Stimulated activated naive B cell treated with anti-CD40 and anti-IgM and Interleukin-4, amounts not matched to agents 10 μg/mL and 1 μg/mL and 100 μg/mL, for 72 hours (primary cell): ENCODE results near the gene CNTNAP5.
"Not testable (repeated sequence)": the region's sequence is repeated elsewhere in the genome, so short reads cannot be mapped to it uniquely, and the experiment has no call there.

Source experiments
- ATAC-seq, 2 donors: fragments of 150-1000 bp; cut with Tn5 transposase; replicated peaks; 2 replicates each; pipeline ENCODE4 v1.10.0; 2021; ENCODE audit warnings: moderate library complexity in 1 of 2
- DNase-seq: peaks from one replicate; pipeline ENCODE4 v3.0.0; 2021
- H3K27ac Mint-ChIP-seq: one replicate; pipeline ENCODE4 v1.8.0; 2022; ENCODE audit warnings: mild to moderate bottlenecking, mixed read lengths
- H3K27me3 Mint-ChIP-seq, 2 donors: one replicate each; pipeline ENCODE4 v1.8.0; 2022; ENCODE audit warnings: mixed read lengths in 2 of 2
- H3K36me3 Mint-ChIP-seq, 2 donors: one replicate each; pipeline ENCODE4 v1.8.0; 2022; ENCODE audit warnings: mixed read lengths in 2 of 2, mild to moderate bottlenecking in 1 of 2
- H3K4me1 Mint-ChIP-seq, 2 donors: one replicate each; pipeline ENCODE4 v1.8.0; 2022; ENCODE audit warnings: mixed read lengths in 2 of 2, mild to moderate bottlenecking in 1 of 2
- H3K4me3 Mint-ChIP-seq, 2 donors: one replicate each; pipeline ENCODE4 v1.8.0; 2022; ENCODE audit warnings: mild to moderate bottlenecking in 2 of 2, mixed read lengths in 2 of 2, moderate library complexity in 1 of 2
- H3K9me3 Mint-ChIP-seq, 2 donors: one replicate each; pipeline ENCODE4 v1.8.0; 2022; ENCODE audit warnings: mixed read lengths in 2 of 2, mild to moderate bottlenecking in 1 of 2

The CNTNAP5 gene

GRCh38 chr2:124319577-124319976 lies 294.5 kb downstream of the CNTNAP5 start:
- DNase-seq (no peak), ATAC-seq (no peak)
- no peaks in the 10 kb centered on the region for H3K27me3 Mint-ChIP-seq
- H3K4me1 Mint-ChIP-seq = no peaks in the 10 kb centered on the region
- H3K27ac Mint-ChIP-seq = no peak overlapping the region
- peaks cover 1 to 13% of the 10 kb centered on the region in 2 donors for H3K9me3 Mint-ChIP-seq
- H3K4me3 Mint-ChIP-seq = no peak overlapping the region
- no peaks in the 10 kb centered on the region for H3K36me3 Mint-ChIP-seq

DNA sequence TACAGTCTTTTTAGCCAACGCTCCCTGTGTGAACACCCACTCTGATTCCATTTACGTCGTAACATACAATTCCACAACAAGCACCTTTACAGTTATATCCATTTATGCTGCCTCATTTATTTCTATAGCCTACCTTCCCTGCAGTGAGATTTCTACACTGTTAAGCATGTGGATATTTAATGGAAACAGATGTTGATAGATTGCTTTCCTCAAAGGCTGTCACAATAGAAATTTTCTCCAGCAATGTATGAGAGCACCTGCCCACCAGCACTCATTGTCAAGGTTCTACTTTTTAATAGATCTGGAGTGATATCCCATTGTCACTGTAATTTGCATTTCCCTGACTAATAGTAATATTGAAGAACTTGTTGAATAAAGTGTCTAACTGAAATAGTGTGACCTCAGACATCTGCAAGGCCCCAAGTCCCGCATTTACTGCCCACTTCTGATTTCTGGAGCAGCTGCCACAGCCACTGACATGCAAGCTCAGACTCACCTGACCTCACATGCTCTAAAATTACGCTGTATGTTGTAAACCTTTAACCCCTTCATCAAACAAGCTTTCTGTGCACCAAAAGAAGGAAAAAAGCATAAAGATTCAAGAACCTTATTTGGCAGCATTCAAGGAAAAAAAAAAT lies 295.1 kb downstream of the CNTNAP5 start:
- DNase-seq (no peak), ATAC-seq (no peak)
- H3K4me1 Mint-ChIP-seq = no peaks in the 10 kb centered on the region
- no peaks in the 10 kb centered on the region for H3K27me3 Mint-ChIP-seq
- no peaks in the 10 kb centered on the region for H3K36me3 Mint-ChIP-seq
- H3K27ac Mint-ChIP-seq = no peak overlapping the region
- no peak overlapping the region for H3K4me3 Mint-ChIP-seq
- H3K9me3 Mint-ChIP-seq = peaks cover 1 to 13% of the 10 kb centered on the region in 2 donors

DNA sequence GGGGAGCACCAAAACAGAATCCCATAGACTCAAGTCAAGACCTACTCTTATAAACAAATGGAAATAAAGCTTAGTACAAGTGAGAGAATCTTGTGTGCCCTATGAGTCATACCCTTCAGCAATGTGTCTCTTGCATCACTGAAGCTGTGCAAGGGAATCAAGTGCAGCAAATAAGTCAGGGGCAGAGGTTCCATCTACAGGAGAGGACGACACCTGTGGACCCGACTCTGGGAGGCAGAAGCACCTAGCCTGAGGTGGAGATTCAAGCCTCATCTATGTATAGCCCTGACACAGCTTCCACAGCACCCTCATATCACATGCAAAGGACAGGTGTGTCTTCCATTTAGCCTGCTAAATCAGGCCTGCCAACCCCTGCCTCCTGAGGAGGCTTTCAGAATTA lies 298.2 kb downstream of the CNTNAP5 start:
- ATAC-seq = no peak
- Mint-ChIP-seq H3K36me3 (no peaks in the 10 kb centered on the region), H3K4me3 (no peak overlapping the region), H3K4me1 (no peaks in the 10 kb centered on the region), H3K27ac (no peak overlapping the region), H3K27me3 (no peaks in the 10 kb centered on the region), H3K9me3 (peaks cover 1 to 14% of the 10 kb centered on the region in 2 donors)
- no peak for DNase-seq

DNA sequence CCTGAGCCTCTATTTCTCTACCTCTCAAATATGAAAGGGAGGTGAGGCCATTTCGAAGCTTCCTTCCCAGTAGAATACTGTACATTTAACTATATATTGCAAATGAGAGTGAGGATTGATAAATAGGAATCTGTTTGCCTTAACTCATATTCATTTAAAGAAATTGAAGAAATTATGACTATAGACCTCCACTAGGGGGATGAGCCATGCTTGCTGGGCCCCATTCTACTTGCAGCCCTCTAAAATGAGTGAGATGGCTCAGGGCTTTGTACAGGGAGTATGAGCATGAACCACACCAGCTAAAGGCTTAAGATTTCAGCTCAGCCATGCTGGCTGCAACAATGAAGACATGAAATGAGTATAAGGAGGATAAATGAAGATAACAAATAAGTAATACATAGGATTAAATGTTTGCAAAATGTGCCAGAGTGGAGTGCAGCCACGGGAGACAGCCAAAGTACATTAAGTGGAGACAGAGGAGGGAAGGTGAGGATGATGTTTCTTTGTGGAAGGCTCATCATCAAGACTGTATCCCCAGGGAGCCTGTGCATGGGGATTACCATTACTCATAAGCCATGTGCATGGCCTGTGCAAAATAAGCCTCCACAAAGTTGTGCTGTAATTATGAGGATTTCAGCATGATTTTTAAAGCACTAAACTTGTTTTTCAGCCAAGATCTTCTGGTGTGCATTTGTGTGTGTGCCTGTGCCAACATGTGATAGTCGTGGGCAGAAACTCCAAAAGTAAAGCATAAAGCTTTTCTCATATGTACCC lies 300.8 kb downstream of the CNTNAP5 start:
- H3K4me3 Mint-ChIP-seq = no peak overlapping the region
- no peaks in the 10 kb centered on the region for H3K36me3 Mint-ChIP-seq
- DNase-seq (no peak), ATAC-seq (no peak)
- no peaks in the 10 kb centered on the region for H3K27me3 Mint-ChIP-seq
- no peaks in the 10 kb centered on the region for H3K4me1 Mint-ChIP-seq
- peaks cover 5 to 11% of the 10 kb centered on the region in 2 donors for H3K9me3 Mint-ChIP-seq
- H3K27ac Mint-ChIP-seq = no peak overlapping the region

DNA sequence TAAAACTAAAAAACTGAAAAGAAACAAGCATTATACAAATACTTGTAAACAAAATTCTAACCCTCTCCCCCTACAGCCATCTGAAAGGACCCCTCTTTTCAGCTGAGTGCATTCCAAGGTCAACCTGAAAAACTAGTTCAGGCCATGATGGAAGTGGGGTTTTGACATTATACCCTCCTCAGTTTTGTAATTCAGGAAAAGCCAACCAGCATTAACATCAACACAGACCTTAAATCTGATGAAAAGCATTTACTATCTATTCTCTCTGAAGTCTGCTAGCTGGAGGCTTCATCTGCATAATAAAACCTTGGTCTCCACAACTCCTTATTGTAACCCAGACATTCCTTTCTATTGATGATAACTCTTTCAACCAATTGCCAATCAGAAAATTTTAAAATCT lies 302.2 kb downstream of the CNTNAP5 start:
- no peak for DNase-seq
- peaks cover 5 to 10% of the 10 kb centered on the region in 2 donors for H3K9me3 Mint-ChIP-seq
- H3K4me1 Mint-ChIP-seq = no peaks in the 10 kb centered on the region
- no peak overlapping the region for H3K27ac Mint-ChIP-seq
- H3K4me3 Mint-ChIP-seq = no peak overlapping the region
- ATAC-seq = no peak
- no peaks in the 10 kb centered on the region for H3K36me3 Mint-ChIP-seq
- no peaks in the 10 kb centered on the region for H3K27me3 Mint-ChIP-seq

- ATAC-seq (no peak), DNase-seq (no peak)
- H3K27ac Mint-ChIP-seq = no peak overlapping the region
- H3K4me1 Mint-ChIP-seq = no peaks in the 10 kb centered on the region
- H3K27me3 Mint-ChIP-seq = no peaks in the 10 kb centered on the region
- H3K9me3 Mint-ChIP-seq = peaks cover 5 to 10% of the 10 kb centered on the region in 2 donors
- no peak overlapping the region for H3K4me3 Mint-ChIP-seq
- no peaks in the 10 kb centered on the region for H3K36me3 Mint-ChIP-seq
Observed at GRCh38 chr2:124328397-124328796, 303.3 kb downstream of the CNTNAP5 start.

GRCh38 chr2:124333784-124334183 lies 308.7 kb downstream of the CNTNAP5 start:
- peaks cover under 1 to 7% of the 10 kb centered on the region in 2 donors for H3K9me3 Mint-ChIP-seq
- H3K27me3 Mint-ChIP-seq = no peaks in the 10 kb centered on the region
- ATAC-seq (no peak), DNase-seq (no peak)
- no peak overlapping the region for H3K27ac Mint-ChIP-seq
- H3K4me3 Mint-ChIP-seq = no peak overlapping the region
- no peaks in the 10 kb centered on the region for H3K4me1 Mint-ChIP-seq
- no peaks in the 10 kb centered on the region for H3K36me3 Mint-ChIP-seq

GRCh38 chr2:124335058-124335457 lies 310.0 kb downstream of the CNTNAP5 start:
- Mint-ChIP-seq H3K4me3 (no peak overlapping the region), H3K36me3 (no peaks in the 10 kb centered on the region), H3K27me3 (no peaks in the 10 kb centered on the region), H3K27ac (no peak overlapping the region), H3K4me1 (no peaks in the 10 kb centered on the region), H3K9me3 (peaks cover 0 to 8% of the 10 kb centered on the region in 2 donors)
- no peak for ATAC-seq
- no peak for DNase-seq

DNA sequence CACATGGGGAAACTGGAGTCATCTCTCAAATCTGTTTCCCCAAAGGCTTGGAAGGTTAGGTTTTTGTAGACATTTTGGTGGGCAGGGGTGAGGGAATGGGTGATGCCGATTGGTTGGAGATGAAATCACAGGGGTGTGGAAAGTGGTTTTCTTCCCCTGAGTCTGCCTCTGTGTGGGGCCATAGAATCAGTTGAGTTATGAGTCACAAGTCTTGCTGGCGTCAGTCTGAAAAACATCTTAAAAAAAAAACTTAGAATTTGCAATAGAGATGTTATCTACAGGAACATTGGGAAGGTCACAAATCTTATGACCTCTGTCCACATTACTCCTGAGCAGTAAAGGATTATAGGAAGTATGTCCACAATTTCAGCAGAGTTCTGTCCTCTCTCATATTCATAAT lies 314.6 kb downstream of the CNTNAP5 start:
- Mint-ChIP-seq H3K4me1 (no peaks in the 10 kb centered on the region), H3K27me3 (no peaks in the 10 kb centered on the region), H3K9me3 (peaks cover 0 to 10% of the 10 kb centered on the region in 2 donors), H3K27ac (no peak overlapping the region), H3K36me3 (no peaks in the 10 kb centered on the region), H3K4me3 (no peak overlapping the region)
- DNase-seq (no peak), ATAC-seq (no peak)

DNA sequence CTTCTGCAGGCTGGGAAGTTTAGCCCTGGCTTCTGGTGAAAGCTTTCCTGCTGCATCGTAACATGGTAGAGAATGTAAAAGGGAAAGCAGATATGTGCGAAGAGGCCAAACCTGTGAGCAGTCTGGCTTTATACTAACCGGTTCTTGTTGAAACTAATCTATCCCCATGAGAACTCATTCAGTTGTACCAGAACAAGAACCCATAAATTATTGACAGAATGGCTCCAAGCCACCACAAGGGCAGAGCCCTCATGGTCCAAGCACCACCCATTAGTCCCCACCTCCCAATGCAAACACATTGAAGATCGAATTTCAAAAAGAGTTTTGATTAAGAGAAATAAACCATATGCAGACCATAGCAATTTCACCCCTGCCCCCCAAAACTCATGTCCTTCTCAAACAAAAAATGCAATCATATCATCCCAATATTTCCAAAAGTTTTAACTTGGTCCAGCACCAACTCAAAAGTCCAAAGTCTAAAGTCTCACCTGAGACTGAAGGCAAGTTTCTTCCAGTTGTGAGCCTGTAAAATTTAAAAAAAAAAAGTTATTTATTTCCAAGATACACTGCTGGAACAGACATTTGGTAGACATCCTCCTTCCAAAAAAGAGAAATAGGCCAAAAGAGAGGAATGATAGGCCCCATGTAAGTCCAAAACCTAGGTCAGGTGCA lies 318.9 kb downstream of the CNTNAP5 start:
- ATAC-seq (no peak), DNase-seq (no peak)
- no peaks in the 10 kb centered on the region for H3K36me3 Mint-ChIP-seq
- no peak overlapping the region for H3K4me3 Mint-ChIP-seq
- no peaks in the 10 kb centered on the region for H3K4me1 Mint-ChIP-seq
- no peak overlapping the region for H3K27ac Mint-ChIP-seq
- peaks cover 0 to 6% of the 10 kb centered on the region in 2 donors for H3K9me3 Mint-ChIP-seq
- H3K27me3 Mint-ChIP-seq = no peaks in the 10 kb centered on the region

DNA sequence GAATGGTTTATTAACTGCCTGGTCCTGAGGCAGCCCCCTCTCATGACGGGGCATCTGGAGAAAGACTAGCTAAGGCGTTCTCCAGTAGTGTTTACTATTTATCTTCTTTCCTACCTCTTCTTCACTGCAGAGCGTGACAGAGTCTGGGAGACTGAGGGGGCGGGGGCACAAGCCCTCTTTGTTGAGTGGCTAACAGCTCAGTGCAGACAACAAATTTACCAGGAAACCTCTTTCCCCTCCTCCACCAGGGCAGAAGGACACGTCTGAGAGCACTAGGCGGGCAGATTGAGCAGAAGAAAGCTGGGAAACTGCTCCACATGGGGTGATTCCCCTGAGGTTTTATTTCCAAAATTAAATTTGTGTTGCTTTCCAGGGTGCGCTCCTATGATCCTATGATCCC lies 322.1 kb downstream of the CNTNAP5 start:
- DNase-seq (no peak), ATAC-seq (no peak)
- H3K9me3 Mint-ChIP-seq = peaks cover 0 to 2% of the 10 kb centered on the region in 2 donors
- no peaks in the 10 kb centered on the region for H3K4me1 Mint-ChIP-seq
- no peak overlapping the region for H3K27ac Mint-ChIP-seq
- no peaks in the 10 kb centered on the region for H3K36me3 Mint-ChIP-seq
- H3K4me3 Mint-ChIP-seq = no peak overlapping the region
- no peaks in the 10 kb centered on the region for H3K27me3 Mint-ChIP-seq

- Mint-ChIP-seq H3K36me3 (no peaks in the 10 kb centered on the region), H3K27ac (no peak overlapping the region), H3K27me3 (no peaks in the 10 kb centered on the region), H3K4me1 (no peaks in the 10 kb centered on the region), H3K9me3 (peaks cover 2 to 4% of the 10 kb centered on the region in 2 donors), H3K4me3 (no peak overlapping the region)
- ATAC-seq (no peak), DNase-seq (no peak)
Observed at GRCh38 chr2:124353656-124354055, 328.6 kb downstream of the CNTNAP5 start.

GRCh38 chr2:124354466-124354865 lies 329.4 kb downstream of the CNTNAP5 start:
- Mint-ChIP-seq H3K27me3 (no peaks in the 10 kb centered on the region), H3K9me3 (peaks cover 2 to 4% of the 10 kb centered on the region in 2 donors), H3K36me3 (no peaks in the 10 kb centered on the region), H3K4me1 (no peaks in the 10 kb centered on the region), H3K4me3 (no peak overlapping the region), H3K27ac (no peak overlapping the region)
- DNase-seq = no peak
- ATAC-seq = no peak

DNA sequence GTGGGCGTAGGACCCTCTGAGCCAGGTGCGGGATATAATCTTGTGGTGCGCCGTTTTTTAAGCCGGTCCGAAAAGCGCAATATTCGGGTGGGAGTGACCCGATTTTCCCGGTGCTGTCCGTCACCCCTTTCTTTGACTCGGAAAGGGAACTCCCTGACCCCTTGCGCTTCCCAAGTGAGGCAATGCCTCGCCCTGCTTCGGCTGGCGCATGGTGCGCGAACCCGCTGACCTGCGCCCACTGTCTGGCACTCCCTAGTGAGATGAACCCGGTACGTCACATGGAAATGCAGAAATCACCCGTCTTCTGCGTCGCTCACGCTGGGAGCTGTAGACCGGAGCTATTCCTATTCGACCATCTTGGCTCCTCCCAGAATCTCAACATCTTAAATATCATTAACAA lies 336.9 kb downstream of the CNTNAP5 start:
- H3K9me3 Mint-ChIP-seq, H3K27me3 Mint-ChIP-seq, DNase-seq, ATAC-seq, H3K4me3 Mint-ChIP-seq, H3K4me1 Mint-ChIP-seq, H3K36me3 Mint-ChIP-seq, H3K27ac Mint-ChIP-seq: not testable (repeated sequence)

- Mint-ChIP-seq H3K9me3 (peaks cover 0 to 4% of the 10 kb centered on the region in 2 donors), H3K4me3 (no peak overlapping the region), H3K36me3 (no peaks in the 10 kb centered on the region), H3K27me3 (no peaks in the 10 kb centered on the region), H3K27ac (no peak overlapping the region), H3K4me1 (no peaks in the 10 kb centered on the region)
- no peak for ATAC-seq
- no peak for DNase-seq
Observed at GRCh38 chr2:124369181-124369580, 344.1 kb downstream of the CNTNAP5 start.
